GM19240 (cell line): ENCODE data around the gene BTG2.
"Not testable (repeated sequence)": the region's sequence is repeated elsewhere in the genome, so short reads cannot be mapped to it uniquely, and the experiment has no call there.

ENCODE experiments used
- DNase-seq: peaks from one replicate; pipeline ENCODE4 v3.0.0; 2011; ENCODE audit warnings: low spot score; ENCODE audit not compliant: insufficient read length

BTG2 gene

DNA sequence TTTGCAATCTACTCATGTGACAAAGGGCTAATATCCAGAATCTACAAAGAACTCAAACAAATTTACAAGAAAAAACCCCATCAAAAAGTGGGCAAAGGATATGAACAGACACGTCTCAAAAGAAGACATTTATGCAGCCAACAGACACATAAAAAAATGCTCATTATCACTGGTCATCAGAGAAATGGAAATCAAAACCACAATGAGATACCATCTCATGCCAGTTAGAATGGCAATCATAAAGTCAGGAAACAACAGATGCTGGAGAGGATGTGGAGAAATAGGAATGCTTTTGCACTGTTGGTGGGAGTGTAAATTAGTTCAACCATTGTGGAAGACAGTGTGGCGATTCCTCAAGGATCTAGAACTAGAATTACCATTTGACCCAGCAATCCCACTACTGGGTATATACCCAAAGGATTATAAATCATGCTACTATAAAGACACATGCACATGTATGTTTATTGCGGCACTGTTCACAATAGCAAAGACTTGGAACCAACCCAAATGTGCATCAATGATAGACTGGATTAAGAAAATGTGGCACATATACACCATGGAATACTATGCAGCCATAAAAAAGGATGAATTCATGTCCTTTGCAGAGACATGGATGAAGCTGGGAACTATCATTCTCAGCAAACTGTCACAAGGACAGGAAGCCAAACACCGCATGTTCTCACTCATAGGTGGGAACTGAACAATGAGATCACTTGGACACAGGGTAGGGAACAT, 8.9 kb downstream of the BTG2 start:
- not testable (repeated sequence) for DNase-seq

DNA sequence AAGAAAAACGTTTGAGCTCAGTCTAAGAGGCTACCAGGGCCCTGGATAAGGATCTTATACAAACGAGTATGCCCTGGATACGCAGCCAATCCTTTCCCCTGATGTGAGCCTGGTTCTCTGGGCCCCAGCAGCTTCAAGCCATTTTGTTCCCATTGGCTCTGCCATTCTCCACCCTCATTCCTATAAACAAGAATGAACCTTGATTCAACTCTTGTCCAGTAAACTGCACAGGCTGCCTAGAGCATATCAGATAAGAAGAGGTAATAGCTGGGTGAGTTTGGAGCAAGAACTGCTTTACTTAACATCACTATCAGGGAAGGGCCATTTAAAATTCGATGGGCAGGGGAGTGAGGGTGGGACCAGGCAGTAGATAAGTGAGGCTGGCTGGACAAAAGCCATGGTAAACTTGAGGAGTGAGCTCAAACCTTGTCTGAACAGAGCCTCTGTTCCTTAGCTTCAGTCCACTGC, 11.3 kb downstream of the BTG2 start:
- no peak for DNase-seq

DNA sequence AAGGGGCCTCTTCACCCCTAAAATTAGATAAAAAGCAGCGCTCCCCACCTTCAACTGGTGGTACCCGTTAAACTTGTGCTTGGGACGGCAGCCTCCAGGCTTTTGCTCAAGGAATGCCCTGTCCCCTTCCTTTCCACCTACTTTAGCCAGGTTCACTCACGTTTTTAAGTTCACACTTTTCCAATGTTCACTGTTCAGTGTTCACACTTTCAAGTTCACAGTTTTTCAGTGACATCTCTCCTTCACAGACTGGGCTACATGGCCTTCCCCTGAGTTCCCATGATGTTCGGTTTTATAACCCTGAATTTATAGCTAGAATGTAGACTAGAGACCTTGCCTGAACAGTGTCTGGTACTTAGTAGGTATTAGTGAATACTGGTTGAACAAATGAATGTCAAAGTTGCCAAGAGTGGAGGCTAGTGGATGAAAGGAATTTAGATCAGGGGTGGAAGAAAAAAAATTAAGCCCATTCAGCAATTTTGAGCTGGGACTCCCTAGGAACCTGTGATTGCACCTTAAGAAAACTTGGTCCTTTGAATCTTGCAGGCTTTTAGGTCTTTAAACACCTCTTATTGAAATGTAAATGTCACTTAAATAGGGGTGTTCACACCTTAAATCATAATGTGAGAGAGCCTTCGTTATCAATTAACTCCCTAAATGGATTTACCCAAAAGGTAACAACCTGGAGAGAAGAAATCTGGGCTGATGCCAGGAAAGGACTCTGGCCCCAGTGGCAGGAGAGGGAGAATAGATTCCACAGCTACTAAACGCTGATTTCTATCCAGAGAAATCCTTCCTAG, 12.3 kb downstream of the BTG2 start:
- DNase-seq, result no peak

DNA sequence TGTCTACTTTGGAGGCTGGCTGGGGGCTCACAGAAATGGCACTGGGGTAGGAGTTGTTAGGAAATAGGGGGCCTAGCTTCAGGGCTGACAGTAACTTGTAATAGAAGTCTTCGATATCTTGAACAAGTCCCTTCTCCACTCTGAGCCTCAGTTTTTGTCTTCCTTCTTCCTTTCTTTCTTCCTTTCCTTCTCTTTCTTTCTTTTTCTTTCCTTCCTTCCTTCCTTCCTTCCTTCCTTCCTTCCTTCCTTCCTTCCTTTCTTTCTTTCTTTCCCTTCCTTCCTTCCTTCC, 12.9 kb downstream of the BTG2 start:
- no peak for DNase-seq

DNA sequence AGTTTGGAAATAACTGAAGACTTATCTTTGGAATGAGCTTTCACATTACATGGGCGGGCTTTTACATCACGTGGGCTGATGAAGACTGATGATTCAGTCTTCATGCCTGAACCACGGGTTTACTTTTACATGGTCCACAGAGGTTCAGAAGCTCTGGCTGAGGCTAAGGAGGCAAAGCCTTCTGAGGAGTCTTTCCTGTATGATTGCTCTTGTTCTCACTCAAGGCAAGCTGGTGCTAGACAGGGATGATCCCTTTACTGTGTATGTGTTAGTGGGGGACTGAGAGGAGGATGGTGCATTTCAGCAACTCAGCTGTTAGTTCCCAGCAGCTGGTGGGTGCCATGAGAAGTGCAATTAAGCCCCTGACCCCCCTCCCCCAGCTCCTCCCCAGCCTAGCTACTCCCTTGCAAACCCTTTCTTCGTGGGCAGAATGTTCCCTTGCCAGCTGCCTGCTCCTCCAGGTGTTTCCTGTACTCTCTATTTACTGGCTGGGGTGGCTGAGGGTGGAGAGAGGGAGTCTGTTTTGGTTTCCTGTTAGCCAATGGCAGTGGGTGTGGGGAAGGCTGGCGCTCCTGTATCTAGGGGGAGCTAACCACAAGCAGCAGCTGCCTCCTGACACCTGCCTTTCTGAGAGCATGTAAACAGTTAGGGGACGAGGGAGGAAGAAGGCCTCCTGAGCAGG, 15.4 kb downstream of the BTG2 start:
- no peak for DNase-seq

DNA sequence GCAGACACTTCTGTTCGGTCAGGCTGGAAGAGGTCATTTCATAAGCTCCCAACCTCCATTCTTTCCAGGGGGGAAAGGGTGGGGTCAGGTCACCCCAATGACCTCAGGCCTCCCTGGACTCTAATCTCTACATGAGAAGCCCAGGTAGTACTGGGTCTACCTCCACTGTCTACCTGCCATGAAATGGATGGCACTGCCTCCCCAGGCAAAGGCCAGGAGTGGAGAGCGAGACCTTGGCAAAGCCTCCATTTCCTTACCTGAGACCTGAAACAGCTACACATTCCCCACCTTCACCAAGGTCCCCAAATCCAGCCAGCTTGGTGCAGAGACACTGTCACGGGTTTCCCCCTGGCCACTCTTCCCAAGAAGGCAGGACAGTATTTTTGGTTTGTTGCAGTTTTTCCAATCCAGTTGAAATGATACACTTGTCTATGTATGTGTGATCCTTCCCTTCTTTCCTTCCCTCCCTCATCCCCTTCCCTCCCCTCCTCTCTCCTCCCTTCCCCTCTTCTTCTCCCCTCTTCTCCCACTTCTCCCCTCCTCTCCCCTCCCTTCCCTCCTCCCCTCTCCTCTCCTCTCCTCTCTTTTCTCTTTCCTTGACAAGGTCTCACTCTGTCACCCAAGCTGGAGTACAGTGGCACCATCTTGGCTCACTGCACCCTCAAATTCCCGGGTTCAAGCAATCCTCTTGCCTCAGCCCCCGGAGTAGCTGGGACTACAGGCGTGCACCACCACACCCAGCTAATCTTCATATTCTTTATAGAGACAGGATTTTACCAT, 16.1 kb downstream of the BTG2 start:
- DNase-seq, result no peak

DNA sequence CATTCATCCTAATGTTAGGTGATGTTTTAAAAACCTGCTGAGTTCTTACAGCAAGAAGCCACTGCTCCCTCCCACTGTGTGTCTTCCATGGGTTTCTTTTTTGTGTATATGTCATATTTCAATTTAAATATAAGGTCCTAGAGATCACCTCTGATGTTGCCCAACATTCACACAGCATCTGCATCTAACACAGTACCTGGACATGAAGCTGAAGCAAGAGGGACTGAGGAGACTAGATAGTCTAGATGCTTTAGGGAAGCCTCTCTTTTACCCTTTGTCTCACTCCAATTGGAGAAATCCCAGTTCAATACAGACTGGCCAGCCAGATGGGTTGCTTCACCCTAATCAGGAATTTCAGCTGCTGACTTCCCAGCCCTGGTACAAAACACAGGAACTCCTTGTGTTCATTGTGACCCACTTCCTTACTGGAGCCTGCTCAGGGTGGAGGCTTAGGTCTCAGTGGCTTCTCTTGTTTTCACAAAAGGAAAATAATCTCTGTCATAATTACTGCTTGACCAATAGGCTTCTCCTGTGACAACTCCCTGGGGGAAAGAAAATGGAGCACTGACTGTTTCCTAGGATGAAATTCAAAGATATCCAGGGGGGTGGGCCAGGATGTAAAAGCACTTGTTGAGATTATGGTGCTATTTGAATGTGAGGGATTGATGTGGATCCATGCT, 17.3 kb downstream of the BTG2 start:
- no peak for DNase-seq

DNA sequence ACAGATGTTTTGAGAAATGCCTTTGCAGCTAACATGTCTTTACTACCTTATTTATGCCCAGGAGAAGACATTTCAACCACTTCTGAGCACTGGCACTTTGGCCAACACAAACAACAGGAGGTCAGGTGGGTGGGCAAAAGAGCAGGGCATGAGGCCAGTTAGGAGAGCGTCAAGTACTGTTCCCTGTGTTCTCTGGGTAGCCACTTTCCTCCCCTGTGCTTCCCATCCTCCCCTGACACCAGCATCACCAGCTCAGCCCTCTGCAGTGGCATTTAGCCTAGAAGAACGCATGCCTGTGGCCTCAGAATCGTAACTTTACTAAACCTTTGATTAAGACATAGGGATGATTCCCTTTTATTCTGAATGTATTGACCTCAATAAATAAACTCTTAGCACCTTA, 18.3 kb downstream of the BTG2 start:
- no peak for DNase-seq

DNA sequence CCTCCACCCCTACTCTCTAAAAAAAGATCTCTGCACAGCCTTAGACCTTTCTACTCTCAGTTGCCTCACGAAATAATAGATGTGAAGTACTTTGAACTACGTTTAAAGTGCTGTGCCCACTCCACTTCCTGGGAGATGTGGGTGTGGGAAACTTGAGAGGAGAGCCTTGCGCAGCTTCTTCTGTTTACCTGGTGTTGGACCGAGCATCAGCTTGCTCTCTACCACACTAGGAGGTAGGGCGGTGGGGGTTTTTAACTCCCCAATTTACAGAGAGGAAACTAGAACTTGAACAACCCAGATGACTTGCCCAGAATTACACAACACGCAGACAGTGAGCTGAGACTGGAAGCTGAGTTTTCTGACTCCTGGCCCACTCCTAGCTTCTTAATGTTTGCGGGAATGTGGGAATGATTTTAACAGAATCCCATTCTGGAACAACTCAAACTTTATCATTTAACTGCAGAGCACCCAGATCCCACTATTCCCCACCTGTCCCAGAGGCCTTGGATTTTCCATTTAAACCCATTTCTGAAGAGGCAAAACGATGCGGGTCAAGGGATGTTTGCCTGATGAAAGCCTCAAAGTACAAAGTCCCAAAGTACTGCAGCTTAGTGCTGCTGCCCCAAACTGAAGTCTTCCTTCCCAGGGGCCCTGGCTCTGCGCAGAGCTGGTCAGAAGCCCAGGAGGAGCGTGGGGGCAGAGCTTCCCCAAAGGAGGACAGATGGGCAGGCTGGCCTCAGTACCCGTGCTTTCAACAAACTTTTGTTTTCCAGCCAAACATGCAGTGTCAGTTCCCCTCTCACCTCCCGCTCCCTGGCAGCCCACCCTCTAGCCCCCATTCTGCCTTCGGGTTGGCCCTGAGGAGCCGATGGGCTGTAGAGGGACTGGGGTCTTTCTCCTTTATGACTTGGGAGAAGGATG, 19.0 kb downstream of the BTG2 start:
- no peak for DNase-seq

DNA sequence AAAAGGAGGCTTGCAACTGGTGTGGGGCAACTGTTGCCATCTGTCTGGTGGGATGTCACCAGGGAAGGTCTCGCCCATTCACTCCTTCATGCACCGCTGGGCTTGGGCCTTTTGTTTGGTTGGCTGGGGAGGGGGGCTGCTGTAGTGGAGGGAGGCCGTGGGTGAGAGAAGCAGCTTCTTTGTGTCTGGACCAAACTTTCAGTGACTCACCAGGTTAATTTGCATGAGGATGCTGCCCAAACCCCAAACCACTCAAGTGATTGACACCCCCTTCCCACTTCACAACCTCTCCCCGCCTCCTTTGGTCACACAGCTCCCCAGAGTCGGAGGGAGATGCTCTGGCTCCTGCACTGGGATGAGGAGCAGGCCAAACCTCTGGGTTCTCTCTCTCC, 19.7 kb downstream of the BTG2 start:
- peak; percentile 43 for DNase-seq

DNA sequence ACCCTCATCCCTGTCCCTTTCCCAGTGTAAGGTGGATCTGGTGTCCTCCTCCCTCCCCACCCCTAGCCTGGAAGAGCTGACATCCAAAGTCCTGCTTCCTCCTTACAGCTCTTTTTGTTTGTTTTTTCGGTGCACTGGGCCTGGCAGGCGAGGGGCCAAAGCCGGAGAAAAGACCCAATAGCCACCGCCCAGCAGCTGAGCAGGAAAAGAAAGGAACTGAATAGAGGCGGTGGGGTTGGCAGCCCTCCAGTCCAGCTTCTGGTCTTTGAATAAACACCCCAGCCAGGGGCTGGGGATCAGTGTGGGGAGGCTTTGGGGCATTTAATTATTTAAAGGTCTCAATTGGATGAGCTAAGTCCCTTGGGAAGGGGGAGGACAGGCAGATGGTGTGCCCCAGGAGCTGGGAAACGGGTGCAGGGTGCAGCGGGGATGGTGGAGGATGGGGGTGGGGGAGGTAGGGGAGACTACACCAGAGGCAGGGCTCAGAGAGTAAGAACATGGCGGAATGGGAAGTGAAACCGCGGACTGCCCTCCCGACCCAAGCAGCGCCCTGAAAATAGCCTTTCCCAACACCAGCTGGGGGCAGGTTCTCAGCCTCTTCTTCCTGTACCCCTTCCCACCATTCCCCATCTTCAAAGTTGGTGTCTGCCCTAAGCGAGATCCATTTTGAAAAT, 20.2 kb downstream of the BTG2 start:
- no peak for DNase-seq

DNA sequence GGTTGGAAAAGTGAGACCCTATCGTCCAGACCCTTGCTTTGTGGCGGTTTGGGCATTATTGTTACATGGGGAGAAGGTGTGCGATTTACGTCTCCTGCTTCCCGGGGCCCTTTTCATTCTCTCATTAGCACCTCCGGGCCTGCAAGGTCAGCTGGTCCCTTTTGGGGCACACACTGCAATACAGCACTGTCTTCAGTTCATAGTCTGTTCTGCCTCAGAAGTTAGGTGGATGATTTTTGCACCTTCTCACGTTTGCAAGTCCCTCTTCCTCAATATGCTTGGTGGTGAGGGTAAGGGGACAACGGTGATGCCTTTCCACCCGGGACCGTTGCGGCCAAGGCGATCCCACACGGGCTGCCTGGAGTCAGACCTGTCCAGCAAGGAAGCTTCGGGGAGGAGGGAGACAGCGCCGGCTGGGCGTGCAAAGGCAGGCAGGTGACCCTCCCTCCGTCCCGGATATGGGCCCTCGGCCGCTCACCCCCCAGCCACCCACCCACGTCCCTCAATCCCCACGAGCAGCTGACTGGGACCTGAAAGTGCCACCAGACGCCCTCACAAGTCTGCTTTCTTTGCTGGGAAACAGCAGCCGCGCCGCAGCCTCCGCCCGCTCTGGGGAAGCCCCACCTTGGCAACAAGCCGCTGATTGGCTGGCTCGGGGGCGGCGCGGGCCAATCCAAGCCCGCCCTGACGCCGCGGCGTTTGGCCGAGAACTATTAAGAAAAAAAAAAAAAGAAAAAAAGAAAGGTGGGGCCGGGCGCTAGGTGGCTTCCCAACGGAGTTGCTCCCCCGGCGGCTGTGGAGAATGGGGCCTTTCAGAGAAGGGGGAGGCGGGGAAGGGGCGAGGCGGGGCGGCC, 21.7 kb downstream of the BTG2 start:
- peak; percentile 68 for DNase-seq

DNA sequence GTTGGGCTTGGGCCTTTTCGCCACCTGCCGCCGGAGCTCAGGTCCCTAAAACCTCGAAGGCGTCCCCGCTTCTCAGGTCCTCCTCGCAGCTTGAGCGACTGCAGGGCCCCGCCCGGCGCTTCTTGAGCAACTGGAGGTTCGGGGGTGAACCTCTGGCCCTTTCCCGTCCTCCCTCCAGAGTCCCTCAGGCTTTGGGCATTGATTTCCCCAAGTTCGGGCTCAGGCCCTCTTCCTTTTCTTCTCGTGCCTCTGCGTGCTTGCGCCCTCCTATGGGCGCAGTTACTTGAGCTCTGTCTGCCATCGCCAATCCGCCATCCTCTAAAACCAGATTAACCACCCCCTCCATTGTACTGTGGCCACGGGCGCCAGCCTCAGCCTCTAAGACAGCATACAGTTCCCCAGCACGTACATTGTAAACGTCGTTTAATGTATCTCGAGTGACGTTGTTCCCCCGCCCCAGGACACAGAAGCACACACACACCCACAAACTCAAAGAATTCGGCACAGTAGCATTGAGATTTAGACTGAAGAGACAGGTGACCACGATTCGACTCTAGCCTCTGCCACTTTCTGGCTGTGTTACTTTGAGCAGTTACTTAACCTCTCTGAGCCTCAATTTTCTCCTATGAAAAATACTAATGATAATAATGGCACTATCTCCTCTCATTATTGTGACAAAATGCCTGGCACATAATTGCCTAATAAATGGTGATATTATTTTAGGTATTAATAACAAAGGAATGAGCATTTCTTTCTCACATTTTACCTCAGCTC, 22.6 kb downstream of the BTG2 start:
- DNase-seq, result no peak

DNA sequence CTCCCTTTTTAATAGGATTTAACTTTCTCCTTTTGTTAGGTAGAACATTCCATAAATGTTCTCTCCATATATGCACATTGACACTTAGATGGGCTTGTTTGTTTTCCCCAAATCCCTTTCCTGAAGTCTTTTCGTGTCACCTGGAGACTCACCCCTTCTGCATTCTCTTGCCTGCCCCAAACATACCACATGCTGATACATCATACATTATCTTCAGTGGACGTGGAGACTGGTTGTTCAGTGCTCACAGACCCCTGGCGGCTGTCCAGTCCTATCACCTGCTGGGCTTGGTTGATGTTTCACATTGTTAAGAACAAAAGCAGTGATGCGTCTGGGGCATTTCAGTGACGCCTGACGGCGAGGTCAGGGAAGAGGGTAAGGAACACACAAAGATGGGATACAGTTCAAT, 23.4 kb downstream of the BTG2 start:
- DNase-seq, result no peak

DNA sequence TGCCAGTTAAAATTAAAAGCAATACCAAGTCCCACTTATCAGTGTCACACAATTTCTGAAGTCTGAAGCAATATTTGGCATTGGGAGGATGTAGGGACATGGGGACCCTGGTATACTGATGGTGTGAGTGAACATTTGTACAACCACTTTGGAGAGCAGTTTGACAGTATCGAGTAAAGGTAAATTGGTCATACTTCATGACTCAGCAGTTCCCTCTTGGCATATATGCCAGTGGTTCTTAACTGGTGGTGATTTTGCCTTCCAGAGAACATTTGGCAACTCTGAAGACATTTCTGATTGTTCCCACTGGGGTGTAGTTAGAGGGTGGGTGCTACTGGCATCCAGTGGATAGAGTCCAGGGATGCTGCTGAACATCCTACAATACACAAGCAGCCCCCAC, 25.9 kb downstream of the BTG2 start:
- no peak for DNase-seq

DNA sequence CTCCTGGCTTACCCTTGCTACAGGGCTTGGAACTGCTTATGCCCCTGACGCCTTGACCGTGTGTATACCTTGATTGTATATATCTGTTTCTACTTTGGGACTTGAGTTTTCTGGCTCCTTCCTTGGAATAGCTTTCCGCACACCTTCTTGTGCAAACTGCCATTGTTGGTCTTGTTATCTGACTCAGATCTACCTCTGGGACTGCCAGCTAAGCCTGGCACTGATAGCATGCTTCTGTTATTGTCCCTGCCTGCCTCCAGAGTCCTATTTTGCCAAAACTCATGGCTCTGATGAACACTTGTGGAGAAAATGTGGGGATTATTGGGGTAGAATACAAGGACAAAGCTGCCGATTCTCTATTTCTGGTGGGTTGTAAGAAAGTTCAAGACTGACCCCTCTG, 30.2 kb downstream of the BTG2 start:
- DNase-seq, result no peak

DNA sequence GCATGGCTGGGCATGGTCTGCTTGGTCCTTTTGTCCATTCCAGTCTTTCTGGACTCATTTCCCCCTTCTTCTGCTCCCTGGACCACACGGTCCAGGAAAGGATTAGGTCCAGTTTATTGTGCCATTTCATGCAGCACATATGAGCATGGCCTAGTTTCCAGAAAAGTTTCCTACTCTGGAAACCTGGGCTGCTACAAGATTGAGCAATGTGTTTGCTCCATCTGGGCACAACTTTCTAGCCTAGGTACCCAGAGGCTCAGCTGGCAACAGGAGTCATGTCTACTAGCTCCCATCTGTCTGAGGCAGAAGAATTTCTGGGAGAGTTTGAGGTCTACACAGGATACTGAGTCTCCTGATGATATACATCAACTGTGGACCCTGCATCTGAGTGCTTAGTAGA, 30.8 kb downstream of the BTG2 start:
- DNase-seq, result no peak
